ENCODE results near the gene SEM1.

Gene SEM1

DNA sequence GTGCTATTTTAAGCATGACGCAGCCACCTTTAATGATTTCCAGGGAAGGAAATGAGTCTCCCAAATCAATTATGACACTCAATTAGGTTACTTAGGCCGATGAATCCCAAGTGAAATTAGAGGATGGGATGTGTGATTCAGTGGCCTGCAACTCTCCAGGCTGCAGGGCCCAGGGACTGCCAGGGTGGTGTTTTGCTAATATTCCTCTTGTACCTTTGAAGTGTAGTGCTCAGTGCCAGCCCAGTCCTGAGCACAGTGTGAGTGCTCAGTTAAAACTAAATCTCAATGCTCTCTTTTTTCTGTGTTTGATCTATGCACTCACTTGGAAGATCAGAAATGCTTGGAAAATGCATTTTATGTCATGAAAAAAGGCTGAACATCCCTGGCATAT is 51.6 kb downstream of the SEM1 start:
- TF ChIP-seq, protein P1, sequence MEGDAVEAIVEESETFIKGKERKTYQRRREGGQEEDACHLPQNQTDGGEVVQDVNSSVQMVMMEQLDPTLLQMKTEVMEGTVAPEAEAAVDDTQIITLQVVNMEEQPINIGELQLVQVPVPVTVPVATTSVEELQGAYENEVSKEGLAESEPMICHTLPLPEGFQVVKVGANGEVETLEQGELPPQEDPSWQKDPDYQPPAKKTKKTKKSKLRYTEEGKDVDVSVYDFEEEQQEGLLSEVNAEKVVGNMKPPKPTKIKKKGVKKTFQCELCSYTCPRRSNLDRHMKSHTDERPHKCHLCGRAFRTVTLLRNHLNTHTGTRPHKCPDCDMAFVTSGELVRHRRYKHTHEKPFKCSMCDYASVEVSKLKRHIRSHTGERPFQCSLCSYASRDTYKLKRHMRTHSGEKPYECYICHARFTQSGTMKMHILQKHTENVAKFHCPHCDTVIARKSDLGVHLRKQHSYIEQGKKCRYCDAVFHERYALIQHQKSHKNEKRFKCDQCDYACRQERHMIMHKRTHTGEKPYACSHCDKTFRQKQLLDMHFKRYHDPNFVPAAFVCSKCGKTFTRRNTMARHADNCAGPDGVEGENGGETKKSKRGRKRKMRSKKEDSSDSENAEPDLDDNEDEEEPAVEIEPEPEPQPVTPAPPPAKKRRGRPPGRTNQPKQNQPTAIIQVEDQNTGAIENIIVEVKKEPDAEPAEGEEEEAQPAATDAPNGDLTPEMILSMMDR (IDR thresholded peaks at IDR 0.05; ENCODE audit: insufficient read depth, low read length, poor library complexity, severe bottlenecking): no peak
- Histone ChIP-seq H3K4me3 (replicated peaks; ENCODE audit: low read depth, low read length) (no peak overlapping the region), H3K36me3 (ENCODE audit: control insufficient read depth, insufficient read depth, low read length) (no peaks in the 10 kb centered on the region), H3K27me3 (replicated peaks; ENCODE audit: control insufficient read depth, insufficient read depth, low read length) (no peaks in the 10 kb centered on the region; the same call in 1 of the 2 replicates)
- DNase-seq (ENCODE audit: extremely low read depth, insufficient read length): no peak

DNA sequence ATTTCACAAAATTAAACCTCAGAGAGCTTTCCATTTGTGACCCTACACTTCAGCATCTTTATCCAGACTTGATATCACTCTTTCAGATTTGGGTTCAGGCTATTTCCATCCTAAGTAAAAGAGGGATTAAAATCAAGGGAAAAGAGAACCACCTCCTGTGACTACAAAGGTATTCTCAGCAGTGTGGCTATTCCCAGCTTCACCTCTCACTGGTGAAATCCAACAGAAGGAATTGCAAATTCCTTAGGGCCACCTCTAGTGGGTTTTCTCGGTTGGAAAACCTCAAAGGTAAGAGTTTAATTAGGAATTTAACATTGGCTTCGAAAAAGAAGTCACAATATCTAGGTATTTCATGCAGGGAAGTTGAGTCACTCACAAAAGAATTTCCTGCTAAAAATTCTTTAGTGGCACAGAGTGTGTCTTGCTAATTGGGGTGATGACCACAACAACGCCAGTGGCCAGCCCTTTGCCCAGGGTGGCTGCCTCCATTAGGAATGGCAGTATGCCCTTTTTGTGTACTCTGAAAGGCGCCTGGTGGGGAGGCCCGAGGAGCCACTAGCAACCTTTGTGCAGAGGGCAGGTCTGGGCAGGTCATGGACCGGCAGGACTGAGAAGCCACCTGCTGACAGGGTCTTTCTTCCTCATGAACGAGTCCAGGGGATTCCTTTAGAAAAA is 52.2 kb downstream of the SEM1 start:
- H3K4me3 ChIP-seq (replicated peaks; ENCODE audit: low read depth, low read length): no peak overlapping the region
- TF ChIP-seq, protein P1 (IDR thresholded peaks at IDR 0.05; ENCODE audit: insufficient read depth, low read length, poor library complexity, severe bottlenecking): no peak
- no peaks in the 10 kb centered on the region for H3K36me3 ChIP-seq (ENCODE audit: control insufficient read depth, insufficient read depth, low read length)
- H3K27me3 ChIP-seq (replicated peaks; ENCODE audit: control insufficient read depth, insufficient read depth, low read length): no peaks in the 10 kb centered on the region; the same call in 1 of the 2 replicates
- DNase-seq (ENCODE audit: extremely low read depth, insufficient read length): no peak

DNA sequence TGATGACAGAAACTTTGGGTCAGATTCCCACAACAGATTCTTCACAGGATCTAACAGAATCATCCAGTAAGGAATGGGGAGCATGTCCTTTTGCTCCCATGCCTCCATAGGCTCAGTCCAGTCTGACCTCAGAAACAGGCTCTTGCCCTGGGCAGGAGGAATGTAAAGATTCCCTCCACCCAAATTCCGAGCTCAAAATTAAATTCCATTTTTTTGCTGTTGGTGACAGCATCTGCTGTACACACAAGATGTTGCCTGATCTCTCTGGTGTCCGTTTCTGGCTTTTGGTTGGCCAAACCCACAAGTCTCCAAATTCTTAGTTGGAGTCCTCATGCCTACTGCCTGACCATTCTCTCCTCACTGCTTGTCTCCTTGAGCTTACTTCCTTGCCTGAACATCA is 53.7 kb downstream of the SEM1 start:
- DNase-seq (ENCODE audit: extremely low read depth, insufficient read length): no peak
- Histone ChIP-seq H3K27me3 (replicated peaks; ENCODE audit: control insufficient read depth, insufficient read depth, low read length) (no peaks in the 10 kb centered on the region; the same call in 1 of the 2 replicates), H3K4me3 (replicated peaks; ENCODE audit: low read depth, low read length) (no peak overlapping the region), H3K36me3 (ENCODE audit: control insufficient read depth, insufficient read depth, low read length) (no peaks in the 10 kb centered on the region)
- TF ChIP-seq, protein P1 (IDR thresholded peaks at IDR 0.05; ENCODE audit: insufficient read depth, low read length, poor library complexity, severe bottlenecking): no peak

DNA sequence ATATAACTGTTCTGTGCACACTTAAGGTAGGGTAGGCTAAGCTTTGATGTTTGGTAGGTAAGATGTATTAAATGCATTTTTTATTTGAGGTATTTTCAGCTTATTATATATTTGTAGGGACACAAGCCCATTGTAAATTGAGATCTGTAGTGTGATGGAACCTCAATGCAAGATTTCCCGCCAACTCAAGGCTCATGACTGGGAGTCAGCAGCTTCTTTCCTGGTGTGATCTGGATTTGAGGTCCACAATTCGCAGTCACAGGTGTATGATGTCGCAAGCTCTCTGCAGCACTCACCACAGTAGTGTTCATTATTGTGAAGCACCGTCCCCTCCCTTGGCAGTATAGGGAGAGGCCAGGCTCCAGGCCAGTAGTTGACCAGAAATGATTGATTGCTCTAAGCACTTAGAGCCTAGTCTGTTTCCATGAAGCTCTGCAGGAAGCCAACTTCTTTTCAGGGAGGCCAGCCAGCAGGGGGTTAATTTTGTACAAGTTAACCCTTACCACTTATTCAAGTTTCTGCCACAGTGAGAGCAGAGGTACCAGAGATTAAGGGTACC is 54.9 kb downstream of the SEM1 start:
- no peaks in the 10 kb centered on the region; the same call in 1 of the 2 replicates for H3K27me3 ChIP-seq (replicated peaks; ENCODE audit: control insufficient read depth, insufficient read depth, low read length)
- H3K36me3 ChIP-seq (ENCODE audit: control insufficient read depth, insufficient read depth, low read length): no peaks in the 10 kb centered on the region
- TF ChIP-seq, protein P1 (IDR thresholded peaks at IDR 0.05; ENCODE audit: insufficient read depth, low read length, poor library complexity, severe bottlenecking): no peak
- DNase-seq (ENCODE audit: extremely low read depth, insufficient read length): no peak
- no peak overlapping the region for H3K4me3 ChIP-seq (replicated peaks; ENCODE audit: low read depth, low read length)

DNA sequence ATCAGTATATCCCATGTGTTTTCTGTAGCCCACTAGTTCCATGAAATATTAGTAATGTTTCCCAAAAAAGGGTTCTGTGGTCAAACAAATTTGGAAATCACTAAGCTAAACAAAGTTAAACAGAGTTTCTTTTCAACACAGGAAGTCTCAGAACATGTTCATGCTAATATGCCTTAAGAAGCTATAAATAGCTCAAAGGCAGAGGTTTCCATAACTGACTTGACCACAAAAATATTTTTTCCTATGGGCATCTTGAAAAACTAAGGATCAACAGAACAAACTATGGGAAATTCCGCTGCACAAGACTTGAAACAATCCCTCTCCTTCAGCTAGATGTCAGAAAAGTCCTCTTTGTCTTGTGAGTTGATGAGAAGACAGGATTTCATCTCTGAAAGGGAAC is 59.7 kb downstream of the SEM1 start:
- Histone ChIP-seq H3K4me3 (replicated peaks; ENCODE audit: low read depth, low read length) (no peak overlapping the region), H3K36me3 (ENCODE audit: control insufficient read depth, insufficient read depth, low read length) (no peaks in the 10 kb centered on the region), H3K27me3 (replicated peaks; ENCODE audit: control insufficient read depth, insufficient read depth, low read length) (no peaks in the 10 kb centered on the region; the same call in none of the 2 replicates)
- TF ChIP-seq, protein P1 (IDR thresholded peaks at IDR 0.05; ENCODE audit: insufficient read depth, low read length, poor library complexity, severe bottlenecking): no peak
- DNase-seq (ENCODE audit: extremely low read depth, insufficient read length): no peak

Measured in GM06990 (cell line).